Coronary artery (tissue), 2 donors: Measurements from ENCODE around the gene PODXL2.
"Not testable (repeated sequence)": the region's sequence is repeated elsewhere in the genome, so short reads cannot be mapped to it uniquely, and the experiment has no call there.

Source experiments
- DNase-seq: peaks from one replicate; pipeline ENCODE4 v3.0.0-alpha.2; 2017; ENCODE audit warnings: low spot score
- H3K27ac ChIP-seq, 2 donors: fragments of 200-600 bp; sonication (generic); one replicate each; pipeline ENCODE4 v1.5.1; 2016 to 2019
- H3K4me3 ChIP-seq: fragments of 200-600 bp; sonication (generic); 2 replicates; pipeline ENCODE4 v1.5.1; 2016; ENCODE audit warnings: mild to moderate bottlenecking, moderate library complexity
- TF ChIP-seq, protein P1 (sequence below): fragments of 200-600 bp; sonication (generic); IDR thresholded peaks from one replicate; pipeline ENCODE4 v1.5.1; 2019; ENCODE audit warnings: antibody characterized with exemption

The PODXL2 gene

DNA sequence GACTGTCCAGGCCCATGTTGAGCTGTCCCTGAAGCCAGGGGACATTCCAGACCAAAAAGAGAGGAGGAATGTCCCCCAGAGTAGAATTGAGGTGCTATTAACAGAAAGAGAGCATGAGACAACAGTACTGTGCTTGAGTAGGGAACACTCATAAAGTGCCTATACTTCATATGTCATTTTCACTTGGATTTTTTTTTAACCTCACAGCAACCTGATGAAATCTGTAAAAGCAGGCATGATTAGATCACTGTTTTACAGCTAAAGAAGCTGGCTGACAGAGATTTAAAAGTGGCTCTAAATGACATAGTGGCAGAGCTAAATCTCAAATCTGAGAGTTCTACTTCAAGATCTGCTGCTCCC, 18.8 kb downstream of the PODXL2 start:
- TF ChIP-seq, protein P1, sequence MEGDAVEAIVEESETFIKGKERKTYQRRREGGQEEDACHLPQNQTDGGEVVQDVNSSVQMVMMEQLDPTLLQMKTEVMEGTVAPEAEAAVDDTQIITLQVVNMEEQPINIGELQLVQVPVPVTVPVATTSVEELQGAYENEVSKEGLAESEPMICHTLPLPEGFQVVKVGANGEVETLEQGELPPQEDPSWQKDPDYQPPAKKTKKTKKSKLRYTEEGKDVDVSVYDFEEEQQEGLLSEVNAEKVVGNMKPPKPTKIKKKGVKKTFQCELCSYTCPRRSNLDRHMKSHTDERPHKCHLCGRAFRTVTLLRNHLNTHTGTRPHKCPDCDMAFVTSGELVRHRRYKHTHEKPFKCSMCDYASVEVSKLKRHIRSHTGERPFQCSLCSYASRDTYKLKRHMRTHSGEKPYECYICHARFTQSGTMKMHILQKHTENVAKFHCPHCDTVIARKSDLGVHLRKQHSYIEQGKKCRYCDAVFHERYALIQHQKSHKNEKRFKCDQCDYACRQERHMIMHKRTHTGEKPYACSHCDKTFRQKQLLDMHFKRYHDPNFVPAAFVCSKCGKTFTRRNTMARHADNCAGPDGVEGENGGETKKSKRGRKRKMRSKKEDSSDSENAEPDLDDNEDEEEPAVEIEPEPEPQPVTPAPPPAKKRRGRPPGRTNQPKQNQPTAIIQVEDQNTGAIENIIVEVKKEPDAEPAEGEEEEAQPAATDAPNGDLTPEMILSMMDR: no peak
- Histone ChIP-seq H3K4me3 (no peak overlapping the region), H3K27ac (no peak overlapping the region)
- DNase-seq: no peak

GRCh38 chr3:127650236-127650635, 21.3 kb downstream of the PODXL2 start:
- Histone ChIP-seq H3K4me3 (no peak overlapping the region), H3K27ac (no peak overlapping the region)
- DNase-seq: peak; percentile 22
- TF ChIP-seq, protein P1: no peak

- TF ChIP-seq, protein P1: no peak
- DNase-seq: peak; percentile 62
- H3K4me3 ChIP-seq: no peak overlapping the region
- no peak overlapping the region for H3K27ac ChIP-seq
Observed at GRCh38 chr3:127651516-127652172, 22.7 kb downstream of the PODXL2 start.

DNA sequence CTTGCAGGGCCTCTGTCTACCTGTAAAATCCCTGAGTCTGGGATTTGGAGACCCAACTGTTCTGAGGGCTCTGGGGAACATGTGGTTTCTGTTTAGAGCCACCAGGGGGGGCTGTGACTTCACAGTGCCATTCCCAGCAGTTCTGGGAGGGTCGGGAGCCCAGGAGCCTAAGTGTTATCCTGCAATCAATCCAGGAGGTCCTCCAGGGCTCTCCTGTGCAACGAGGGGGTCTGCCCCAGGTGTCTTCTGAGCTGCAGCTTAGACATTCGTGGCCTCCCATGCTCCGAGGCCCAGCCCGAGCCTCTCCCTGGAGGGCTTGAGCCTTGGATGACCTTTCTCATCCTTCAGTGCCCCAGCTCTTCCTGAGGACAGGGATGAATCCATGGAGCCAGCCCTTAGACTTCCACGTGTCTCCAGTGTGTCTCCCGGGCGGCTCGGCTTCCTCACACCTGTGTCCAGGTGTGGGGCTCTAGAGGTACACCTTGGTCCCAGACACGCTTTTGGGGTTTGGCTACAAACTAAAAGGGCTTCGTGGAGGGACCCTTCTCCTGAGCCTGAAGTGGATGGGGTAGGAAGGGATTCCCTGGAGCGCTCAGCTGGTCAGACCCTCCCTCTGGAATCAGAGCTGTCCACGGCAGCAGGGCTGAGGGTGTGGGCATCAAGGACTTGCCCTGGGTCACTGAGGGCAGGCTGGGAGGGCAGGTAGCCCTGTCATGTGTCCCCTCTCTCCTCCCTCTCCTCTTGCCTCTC, 23.4 kb downstream of the PODXL2 start:
- TF ChIP-seq, protein P1: peak; percentile 85
- DNase-seq: peak; percentile 72
- H3K27ac ChIP-seq: no peak overlapping the region
- no peak overlapping the region for H3K4me3 ChIP-seq

- DNase-seq: peak; percentile 19
- H3K27ac ChIP-seq: no peak overlapping the region
- H3K4me3 ChIP-seq: no peak overlapping the region
- TF ChIP-seq, protein P1: no peak
Observed at GRCh38 chr3:127654374-127654773, 25.4 kb downstream of the PODXL2 start.

GRCh38 chr3:127654993-127655392, 26.0 kb downstream of the PODXL2 start:
- not testable (repeated sequence) for H3K4me3 ChIP-seq
- peak; percentile 14 for DNase-seq
- H3K27ac ChIP-seq: peak overlapping the region in 1 of 2 donors; percentile 75

DNA sequence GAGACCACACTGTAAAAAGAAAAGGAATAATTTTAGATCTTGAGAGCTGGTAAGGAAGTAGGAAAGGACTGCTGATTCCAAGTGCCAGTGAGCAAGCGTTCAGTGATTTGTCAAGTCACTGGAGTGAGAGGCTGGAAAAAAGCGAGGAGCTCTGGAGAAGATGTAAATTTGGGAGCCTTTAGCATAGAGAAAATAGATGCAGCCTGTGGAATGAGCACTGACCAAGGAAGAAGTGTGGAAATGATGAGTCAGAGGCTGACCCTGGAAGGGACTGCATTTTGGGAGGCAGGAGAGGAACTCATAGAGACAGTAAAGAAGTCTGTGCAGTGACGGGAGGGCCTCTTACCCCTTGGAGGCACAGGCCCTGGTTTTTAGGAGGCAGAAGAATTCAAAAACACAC, 26.7 kb downstream of the PODXL2 start:
- Histone ChIP-seq H3K27ac (peak overlapping the region in 1 of 2 donors; percentile 75), H3K4me3 (no peak overlapping the region)
- TF ChIP-seq, protein P1: no peak
- DNase-seq: peak; percentile 68
